ENCODE results near the gene CDO1. TPM values are rescaled to one million over a fixed set of nuclear protein-coding genes. Genes with fewer than 3 reads are reported as not detected.

Gene CDO1
- total RNA-seq, 2 donors from 2014 or later: 7.6 to 11.7 TPM

- Histone ChIP-seq H3K9ac (ENCODE audit: extremely low read depth, low read length, poor library complexity, severe bottlenecking) (no peak overlapping the region), H3K4me3 (ENCODE audit: low read length) (no peak overlapping the region), H3K27me3 (ENCODE audit: control insufficient read depth, insufficient read depth, low read length, poor library complexity, severe bottlenecking) (no peaks in the 10 kb centered on the region), H3K9me3 (ENCODE audit: control insufficient read depth, low read length) (peaks cover 16% of the 10 kb centered on the region), H3K36me3 (ENCODE audit: control insufficient read depth, insufficient read depth, low read length) (no peaks in the 10 kb centered on the region), H3K4me1 (ENCODE audit: control insufficient read depth, insufficient read depth, low read length) (no peaks in the 10 kb centered on the region), H3K27ac (ENCODE audit: low read depth, low read length) (no peak overlapping the region)
- Mint-ChIP-seq H3K27ac (no peak overlapping the region), H3K4me3 (no peak overlapping the region), H3K4me1 (peaks cover 7% of the 10 kb centered on the region), H3K9me3 (peaks cover 13% of the 10 kb centered on the region), H3K36me3 (ENCODE audit: low read depth) (peaks cover 8% of the 10 kb centered on the region), H3K27me3 (ENCODE audit: insufficient read depth) (no peaks in the 10 kb centered on the region)
- 100% methylated on average over 2 of the region's 2 CpGs; no CpG with 5 or more reads in 1 of the 2 experiments for WGBS, 2 experiments (ENCODE audit: insufficient coverage in 1 of 2, insufficient read length in 1 of 2)
- DNase-seq: no peak
- no peak for TF ChIP-seq CTCF (conservative IDR thresholded peaks at IDR 0.05)
These were observed 41.3 kb upstream of the CDO1 start for GRCh38 chr5:115857626-115858349.

DNA sequence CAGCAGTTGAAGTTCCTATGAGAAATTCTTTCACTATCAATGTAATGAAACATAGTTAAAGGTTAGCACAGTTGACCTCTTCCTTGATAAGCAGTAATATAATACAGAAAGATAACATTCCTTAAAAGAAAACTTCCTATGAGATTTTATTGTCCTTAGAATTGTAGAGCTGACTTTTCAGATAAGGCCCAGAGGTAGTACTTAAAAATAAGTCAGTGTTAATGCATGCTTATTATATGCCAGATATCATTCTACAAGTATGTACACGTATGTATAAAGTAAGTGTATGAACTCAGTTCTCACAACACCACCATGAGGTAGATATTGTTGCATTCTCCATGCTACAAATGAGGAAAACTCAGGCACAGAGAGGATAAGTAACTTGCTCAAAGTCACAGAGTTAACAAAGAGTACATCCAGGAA, 40.6 kb upstream of the CDO1 start:
- Mint-ChIP-seq H3K4me1 (peaks cover 7% of the 10 kb centered on the region), H3K4me3 (no peak overlapping the region), H3K36me3 (ENCODE audit: low read depth) (peaks cover 8% of the 10 kb centered on the region), H3K27me3 (ENCODE audit: insufficient read depth) (no peaks in the 10 kb centered on the region), H3K27ac (no peak overlapping the region), H3K9me3 (peaks cover 13% of the 10 kb centered on the region)
- Histone ChIP-seq H3K36me3 (ENCODE audit: control insufficient read depth, insufficient read depth, low read length) (no peaks in the 10 kb centered on the region), H3K27ac (ENCODE audit: low read depth, low read length) (no peak overlapping the region), H3K4me3 (ENCODE audit: low read length) (no peak overlapping the region), H3K27me3 (ENCODE audit: control insufficient read depth, insufficient read depth, low read length, poor library complexity, severe bottlenecking) (no peaks in the 10 kb centered on the region), H3K9me3 (ENCODE audit: control insufficient read depth, low read length) (peaks cover 17% of the 10 kb centered on the region), H3K4me1 (ENCODE audit: control insufficient read depth, insufficient read depth, low read length) (no peaks in the 10 kb centered on the region), H3K9ac (ENCODE audit: extremely low read depth, low read length, poor library complexity, severe bottlenecking) (no peak overlapping the region)
- DNase-seq: no peak
- no CpG with 5 or more reads among the region's 1 CpG for WGBS, 2 experiments (ENCODE audit: insufficient coverage in 1 of 2, insufficient read length in 1 of 2)
- no peak for TF ChIP-seq CTCF (conservative IDR thresholded peaks at IDR 0.05)

DNA sequence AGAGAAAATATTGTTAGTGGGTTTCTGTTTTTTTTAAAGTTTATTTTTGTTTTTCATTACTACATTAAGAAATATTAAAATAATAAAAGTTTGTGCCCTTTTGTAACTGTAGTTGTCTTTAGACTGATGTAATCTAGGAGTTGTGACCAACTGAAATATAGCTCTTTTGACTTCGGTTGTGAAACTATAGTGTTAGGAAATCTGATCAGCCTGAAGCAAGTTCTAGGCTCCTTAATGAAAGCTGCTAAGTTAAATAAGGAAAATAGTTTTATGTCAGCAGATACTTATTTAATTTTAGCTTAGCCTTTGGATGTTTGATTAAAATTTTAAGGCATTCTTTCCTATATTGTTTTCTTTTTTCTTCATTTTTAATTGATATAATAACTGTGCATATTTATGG, 39.5 kb upstream of the CDO1 start:
- H3K4me1 ChIP-seq (ENCODE audit: control insufficient read depth, insufficient read depth, low read length): no peaks in the 10 kb centered on the region
- no peak for TF ChIP-seq CTCF (conservative IDR thresholded peaks at IDR 0.05)
- H3K9ac ChIP-seq (ENCODE audit: extremely low read depth, low read length, poor library complexity, severe bottlenecking): no peak overlapping the region
- peaks cover 8% of the 10 kb centered on the region for H3K36me3 Mint-ChIP-seq (ENCODE audit: low read depth)
- peaks cover 17% of the 10 kb centered on the region for H3K9me3 ChIP-seq (ENCODE audit: control insufficient read depth, low read length)
- DNase-seq: no peak
- H3K27ac ChIP-seq (ENCODE audit: low read depth, low read length): no peak overlapping the region
- H3K4me1 Mint-ChIP-seq: peaks cover 7% of the 10 kb centered on the region
- H3K4me3 ChIP-seq (ENCODE audit: low read length): no peak overlapping the region
- H3K27ac Mint-ChIP-seq: no peak overlapping the region
- peaks cover 13% of the 10 kb centered on the region for H3K9me3 Mint-ChIP-seq
- no peak overlapping the region for H3K4me3 Mint-ChIP-seq
- no peaks in the 10 kb centered on the region for H3K27me3 ChIP-seq (ENCODE audit: control insufficient read depth, insufficient read depth, low read length, poor library complexity, severe bottlenecking)
- WGBS, 2 experiments (ENCODE audit: insufficient coverage in 1 of 2, insufficient read length in 1 of 2): 92 to 95% methylated on average over 1 of the region's 1 CpG
- no peaks in the 10 kb centered on the region for H3K36me3 ChIP-seq (ENCODE audit: control insufficient read depth, insufficient read depth, low read length)
- no peaks in the 10 kb centered on the region for H3K27me3 Mint-ChIP-seq (ENCODE audit: insufficient read depth)
